NCI-H446 treated with DMSO at 0.1 percent for 48 hours (cell line): ENCODE measurements around the gene TANC1.

ENCODE experiments used
- DNase-seq: peaks from one replicate; lab custom pipeline; 2025; lab: John Stamatoyannopoulos, UW

TANC1 gene

GRCh38 chr2:159196393-159196925, 228.0 kb downstream of the TANC1 start:
- no peak for DNase-seq

DNA sequence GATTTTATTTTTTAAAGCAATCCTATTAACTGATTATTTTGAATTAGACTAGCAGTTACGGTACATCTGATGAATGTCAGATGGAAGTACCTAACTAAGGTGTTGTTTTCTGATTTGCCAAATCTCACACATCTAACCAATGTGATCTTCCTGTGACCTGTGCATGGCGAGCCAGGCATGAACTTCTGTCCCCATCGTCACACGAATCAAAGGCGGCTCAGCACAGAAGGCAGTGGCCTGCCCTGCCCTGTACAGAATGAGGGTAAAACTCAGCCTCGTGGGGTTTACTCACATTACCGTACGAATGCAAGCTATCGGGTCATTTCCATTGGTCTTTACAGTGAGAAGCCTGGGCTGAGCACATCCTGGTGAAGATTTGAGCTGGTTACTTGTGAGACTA, 230.8 kb downstream of the TANC1 start:
- no peak for DNase-seq

DNA sequence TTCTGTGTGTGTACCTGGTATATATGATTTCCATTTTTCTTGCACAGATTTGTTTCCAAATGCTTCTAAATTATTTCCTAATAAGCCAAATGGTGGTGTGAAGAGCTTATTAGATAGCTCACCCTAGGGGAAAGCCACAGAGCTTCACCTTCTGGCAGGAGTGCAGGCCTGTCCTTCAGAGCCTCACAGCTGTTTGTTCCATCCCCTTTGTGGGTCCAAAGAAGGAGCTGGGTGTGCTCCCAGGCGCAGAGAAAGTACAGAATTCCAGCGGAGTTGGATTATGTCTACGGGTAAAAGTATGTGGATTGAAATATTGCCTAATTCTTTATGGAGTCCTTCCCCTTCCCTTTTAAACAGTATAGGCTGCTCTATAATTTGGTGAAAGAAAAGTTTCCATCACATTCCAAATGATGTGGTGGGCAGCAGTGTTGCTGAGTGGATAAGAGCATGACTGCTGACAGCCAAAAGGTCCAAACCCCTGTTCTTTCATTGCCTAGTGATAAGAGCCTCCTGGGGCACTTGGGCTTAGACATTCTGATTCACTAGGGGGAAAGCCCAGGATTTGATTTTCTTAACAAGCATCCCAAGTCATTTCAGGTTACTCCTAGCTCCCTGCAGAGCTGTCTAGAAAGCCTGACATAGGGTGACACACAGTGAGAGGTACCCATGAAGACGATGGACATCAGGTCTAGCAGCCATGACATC, 231.5 kb downstream of the TANC1 start:
- no peak for DNase-seq

DNA sequence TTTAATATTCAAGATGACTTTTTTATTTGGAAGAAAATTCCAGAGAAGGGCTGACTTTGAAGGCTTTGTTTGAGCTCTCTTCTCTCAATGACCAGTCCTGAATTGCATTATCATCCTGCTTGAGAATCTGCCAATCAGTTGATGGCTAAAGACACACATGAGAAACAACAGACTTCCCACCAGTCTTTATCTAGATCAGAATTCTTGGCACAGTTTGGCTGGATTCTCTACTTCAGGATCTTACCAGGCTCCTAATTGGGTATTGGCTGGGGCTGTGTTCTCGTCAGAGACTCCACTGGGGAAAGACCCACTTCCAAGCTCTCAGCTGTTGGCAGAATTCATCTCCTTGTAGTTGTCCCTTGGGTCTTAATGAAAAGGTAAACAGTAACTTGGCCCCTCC, 232.1 kb downstream of the TANC1 start:
- DNase-seq = no peak

- no peak for DNase-seq
These were observed 233.1 kb downstream of the TANC1 start for GRCh38 chr2:159201360-159202063.

GRCh38 chr2:159202568-159203071, 234.2 kb downstream of the TANC1 start:
- DNase-seq = peak; percentile 72

DNA sequence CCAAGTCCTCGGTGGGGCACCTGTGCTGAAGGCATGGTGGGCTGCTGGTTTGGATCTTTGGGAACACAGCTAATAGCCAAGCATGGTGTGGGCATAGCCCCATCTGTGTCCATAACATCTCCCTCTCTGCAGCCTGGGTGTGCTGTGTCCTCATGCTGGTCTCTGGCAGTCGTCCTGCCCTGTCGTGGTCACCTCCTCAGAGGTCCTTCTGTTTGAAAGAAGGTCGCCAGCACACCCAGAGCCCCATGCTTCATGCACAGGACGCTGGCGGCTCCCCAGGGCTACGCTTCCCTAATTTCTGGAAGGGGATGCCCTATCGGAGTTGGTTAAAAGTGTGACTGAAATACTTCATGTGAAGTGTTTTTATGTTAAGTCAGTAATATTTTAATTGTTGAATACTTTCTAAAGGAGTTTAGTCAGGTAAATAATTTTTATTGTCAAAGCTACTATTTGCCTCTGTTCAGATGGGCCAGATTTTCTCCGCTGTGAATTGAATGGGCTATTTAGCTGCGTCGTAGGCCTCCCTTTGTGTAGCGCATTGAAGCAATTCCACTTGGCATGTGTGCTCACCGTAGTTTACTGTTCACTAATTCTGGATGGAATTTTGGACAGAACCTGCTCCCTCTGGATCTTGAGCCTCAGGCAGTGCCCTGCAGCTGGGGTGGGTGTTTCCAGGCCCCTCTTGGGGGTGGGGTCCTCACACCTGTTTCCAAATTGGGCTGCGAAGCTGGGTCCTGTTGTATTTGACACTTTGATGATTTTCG, 236.1 kb downstream of the TANC1 start:
- DNase-seq = no peak

- no peak for DNase-seq
These were observed 238.4 kb downstream of the TANC1 start for GRCh38 chr2:159206736-159207380.

- no peak for DNase-seq
These were observed 240.0 kb downstream of the TANC1 start for GRCh38 chr2:159208438-159208837.

DNA sequence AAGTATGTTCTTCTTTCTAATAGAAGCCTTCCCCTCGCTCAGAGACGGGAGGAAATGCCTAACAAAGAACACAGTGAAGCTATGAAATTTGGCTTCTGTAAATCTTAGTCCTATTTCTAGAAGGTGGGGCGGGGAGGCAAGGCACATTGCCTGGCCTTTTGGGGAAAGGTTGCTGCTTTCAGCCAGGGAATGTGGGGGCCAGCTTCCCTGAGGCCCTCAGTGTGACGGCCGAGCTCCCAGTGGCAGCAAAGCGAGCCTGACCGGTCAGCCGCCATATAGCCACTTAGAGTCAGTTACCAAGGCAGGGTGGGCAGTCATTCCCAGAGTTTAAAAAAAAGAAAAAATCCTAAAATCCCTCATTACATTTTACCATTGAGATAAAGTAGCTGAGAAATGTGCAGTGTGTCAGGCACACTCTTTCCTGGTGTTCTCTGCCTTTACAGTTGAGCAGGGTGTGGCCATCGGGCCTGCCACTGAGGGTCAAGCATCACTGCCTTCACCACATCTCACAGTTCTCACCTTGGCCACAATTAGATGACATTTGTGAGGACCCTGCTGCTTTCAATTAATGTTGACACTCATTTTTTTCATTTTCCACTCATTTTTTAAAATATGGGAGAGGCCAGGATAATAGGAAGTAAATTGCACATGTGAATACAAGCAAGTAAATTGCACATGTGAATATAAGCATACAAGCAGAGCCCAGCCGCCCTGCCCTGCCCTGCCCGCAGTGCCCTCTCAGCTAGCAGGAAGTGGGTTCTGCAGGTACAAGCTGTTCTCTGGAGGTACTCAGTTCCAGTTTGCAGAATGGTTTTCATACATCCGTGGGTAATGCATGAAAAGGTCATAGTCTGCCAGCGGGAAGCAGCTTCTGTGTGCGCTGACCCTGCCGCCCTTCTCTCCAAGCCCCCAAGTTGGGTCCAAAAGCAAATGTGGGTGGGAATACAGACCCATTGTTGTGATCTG, 241.2 kb downstream of the TANC1 start:
- DNase-seq = no peak

DNA sequence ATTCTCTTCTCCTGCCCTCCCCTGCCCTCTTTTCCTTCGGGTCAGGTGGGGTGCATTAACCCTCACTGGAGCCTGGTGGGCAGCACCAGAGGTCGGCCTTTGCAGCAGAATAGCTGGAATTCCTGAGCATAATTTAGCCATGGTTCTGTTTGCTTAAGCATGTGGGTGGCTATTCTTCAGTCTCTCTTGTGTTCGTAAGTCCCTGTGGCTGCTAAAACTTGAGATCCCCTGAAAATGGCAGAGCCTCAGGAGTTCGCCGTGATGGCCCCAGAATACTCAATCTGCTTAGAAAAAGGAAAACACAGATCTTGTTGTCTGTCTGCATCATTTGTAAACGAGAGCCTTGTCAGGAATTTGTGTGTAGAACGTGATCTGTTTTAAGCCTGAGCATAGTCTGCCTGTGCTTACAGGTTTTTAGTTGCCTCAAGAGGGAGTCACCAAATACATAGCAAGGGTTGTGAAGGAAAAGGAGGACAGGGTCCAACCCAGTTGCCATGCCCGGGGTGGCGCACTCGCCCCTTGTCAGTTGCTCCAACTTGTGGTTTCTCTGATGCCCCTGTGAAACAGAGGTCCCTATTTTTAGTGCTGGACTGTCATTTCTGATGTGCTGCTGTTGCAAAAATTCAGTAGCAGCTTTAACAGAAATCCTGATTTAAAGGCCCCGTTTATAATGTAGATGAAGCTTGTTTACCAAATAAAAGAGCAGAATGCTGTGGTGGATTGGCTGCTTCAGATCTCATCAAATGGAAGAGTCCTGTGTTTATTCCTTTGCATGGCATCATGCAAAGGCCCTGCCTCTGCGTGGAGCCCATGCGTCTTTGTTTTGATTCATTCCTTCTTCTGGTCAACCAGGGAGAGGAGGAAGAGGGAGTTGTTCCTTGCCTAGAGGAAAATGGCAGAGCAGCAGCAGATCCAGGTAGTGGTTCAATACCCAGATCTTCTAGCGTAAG, 243.3 kb downstream of the TANC1 start:
- DNase-seq = no peak

- no peak for DNase-seq
These were observed 244.9 kb downstream of the TANC1 start for GRCh38 chr2:159213296-159213695.

DNA sequence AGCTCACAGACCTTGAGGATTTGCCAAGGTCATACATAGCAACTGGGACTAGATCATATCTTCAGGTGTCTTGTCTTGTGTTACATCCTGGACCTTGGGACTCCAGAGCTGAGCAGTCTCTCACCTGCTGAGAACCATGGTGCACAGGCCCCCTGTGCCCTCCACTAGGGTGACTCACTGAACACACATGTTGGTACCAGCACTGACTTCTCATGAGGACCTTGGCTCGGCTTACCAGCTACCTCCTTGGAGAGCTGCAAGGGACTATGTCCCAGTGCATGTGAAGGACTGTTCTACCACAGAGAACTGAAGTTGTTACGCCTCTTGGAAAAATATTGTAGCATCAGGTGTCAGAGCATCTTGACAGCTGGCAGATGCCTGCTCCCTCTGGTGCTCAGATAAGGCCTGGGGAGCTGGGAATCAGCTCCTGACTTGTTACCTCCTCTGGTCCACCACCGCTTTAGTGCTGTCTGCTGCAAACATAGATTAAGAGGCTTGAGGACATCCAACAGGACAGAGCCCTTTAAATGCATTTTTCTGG, 246.0 kb downstream of the TANC1 start:
- DNase-seq = no peak

- no peak for DNase-seq
These were observed 246.7 kb downstream of the TANC1 start for GRCh38 chr2:159215116-159215515.

DNA sequence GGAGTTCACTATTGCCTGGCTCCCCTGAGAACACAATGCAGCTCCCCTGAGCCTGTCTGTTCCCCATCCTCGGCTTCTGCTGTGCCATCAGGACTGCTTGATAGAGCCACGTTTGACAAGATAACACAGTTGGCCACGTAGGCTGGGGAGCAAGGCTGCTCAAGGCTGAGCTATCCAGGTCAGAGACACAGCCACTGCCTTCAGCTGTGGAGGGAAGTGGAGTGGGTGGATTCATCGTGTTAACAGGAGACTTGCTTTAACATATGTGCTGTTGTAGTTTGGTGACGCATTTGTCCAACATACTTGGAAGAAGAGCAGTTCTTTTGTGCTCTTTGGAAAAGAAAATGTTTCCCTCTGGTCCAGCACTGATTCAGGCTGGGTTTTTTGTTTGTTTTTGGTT, 249.2 kb downstream of the TANC1 start:
- no peak for DNase-seq

DNA sequence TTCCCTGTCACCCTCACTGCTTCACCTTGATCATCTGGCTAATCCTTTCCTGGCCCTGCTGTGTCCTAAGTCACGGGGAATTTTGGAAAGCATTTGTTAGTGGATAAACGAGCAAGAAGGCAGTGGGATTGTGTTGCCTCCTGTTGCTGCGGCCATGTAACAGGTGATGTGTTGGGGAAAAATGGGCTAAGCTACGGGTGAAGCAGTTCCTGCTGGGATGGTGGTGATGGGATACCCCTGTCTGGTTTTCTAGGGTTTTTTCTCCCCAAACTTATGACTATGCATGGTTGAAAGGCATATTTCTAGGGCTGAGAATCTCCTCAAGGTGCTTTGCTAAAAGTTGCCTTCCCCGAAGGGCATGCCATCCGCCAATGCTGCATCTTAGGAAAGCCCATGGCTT, 249.9 kb downstream of the TANC1 start:
- no peak for DNase-seq

DNA sequence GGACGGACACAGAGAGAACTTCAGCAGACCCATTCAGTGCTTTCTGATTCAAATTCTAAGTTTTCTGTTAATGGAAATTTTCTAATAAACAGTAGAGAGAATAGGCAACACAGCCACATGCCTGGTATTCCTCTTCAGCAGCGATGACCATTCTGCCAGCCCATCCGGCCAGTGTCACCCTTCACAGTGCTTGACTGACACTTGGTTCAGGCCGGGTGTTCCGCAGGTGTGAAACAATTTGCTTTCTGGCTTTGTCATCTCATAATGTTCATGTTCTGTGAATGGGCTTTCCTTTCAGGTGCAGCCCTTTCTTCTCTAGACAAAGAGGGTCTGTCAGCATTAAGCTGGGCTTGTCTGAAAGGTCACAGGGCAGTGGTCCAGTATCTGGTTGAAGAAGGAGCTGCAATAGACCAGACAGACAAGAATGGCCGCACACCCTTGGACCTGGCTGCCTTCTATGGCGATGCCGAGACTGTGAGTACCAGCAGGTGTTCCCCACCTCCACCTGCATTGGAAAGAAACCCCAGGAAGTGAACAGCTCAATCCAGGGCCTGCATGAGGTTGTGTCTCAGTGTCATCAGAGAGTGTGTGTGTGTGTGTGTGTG, 251.1 kb downstream of the TANC1 start:
- no peak for DNase-seq

DNA sequence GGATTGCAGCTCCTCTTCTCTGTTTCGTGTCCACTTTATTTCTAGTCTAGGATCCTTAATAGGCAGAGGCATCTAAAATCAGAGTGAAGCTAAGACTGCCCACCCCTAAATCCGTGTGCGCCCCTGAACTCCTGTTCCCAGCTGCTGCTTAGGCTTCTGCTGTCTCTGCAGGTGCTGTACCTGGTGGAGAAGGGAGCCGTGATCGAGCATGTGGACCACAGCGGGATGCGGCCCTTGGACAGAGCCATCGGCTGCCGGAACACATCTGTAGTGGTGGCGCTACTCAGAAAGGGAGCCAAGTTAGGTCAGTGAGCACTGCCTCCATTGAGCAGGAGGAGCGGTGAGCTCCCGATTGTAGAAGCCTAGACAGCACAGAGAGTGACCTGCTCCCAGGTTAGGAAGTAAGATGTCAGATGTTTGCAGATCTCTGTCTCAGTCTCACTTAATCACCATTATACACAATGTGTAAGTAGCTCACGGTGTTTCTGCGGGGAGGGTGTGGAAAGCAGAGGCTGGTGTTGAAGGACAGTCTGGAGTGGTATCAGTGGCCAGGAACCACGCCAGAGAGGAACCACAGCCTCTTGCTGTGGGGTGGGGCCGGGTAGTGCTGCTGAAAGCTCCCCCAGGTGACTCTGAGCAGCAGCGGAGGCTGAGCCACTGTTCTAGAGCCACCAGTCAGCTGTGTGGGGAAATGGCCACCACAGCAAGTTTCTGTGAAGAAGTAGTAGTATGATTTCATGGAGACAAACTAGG, 255.8 kb downstream of the TANC1 start:
- no peak for DNase-seq
